Activated CD8-positive, alpha-beta T cell treated with anti-CD3 and anti-CD28 coated beads, Interleukin-2, amount 10 ng/mL, durations not matched to agents 7 days and 5 days (primary cell): ENCODE results near the gene APBB2. TPM values are rescaled to one million over a fixed set of nuclear protein-coding genes. Genes with fewer than 3 reads are reported as not detected.
"Not testable (repeated sequence)": the region's sequence is repeated elsewhere in the genome, so short reads cannot be mapped to it uniquely, and the experiment has no call there.

Experiments used
- ATAC-seq: fragments of 150-1000 bp; cut with Tn5 transposase; one replicate; pipeline ENCODE4 v1.10.0; 2021; ENCODE audit warnings: moderate library complexity
- CTCF ChIA-PET: fragments of 350-600 bp; sonication (Branson Sonifier 250); formaldehyde crosslinking; loops from one replicate; lab custom pipeline; 2021; ENCODE audit warnings: antibody characterized with exemption; lab: Charles Lee
- POLR2A ChIA-PET: fragments of 350-600 bp; sonication (Branson Sonifier 250); formaldehyde crosslinking; loops from one replicate; lab custom pipeline; 2021; ENCODE audit warnings: antibody characterized with exemption; lab: Charles Lee
- DNase-seq: peaks from one replicate; pipeline ENCODE4 v3.0.0-alpha.2; 2020
- H3K27ac Mint-ChIP-seq: one replicate; pipeline ENCODE4 v1.8.0; 2021; ENCODE audit warnings: mild to moderate bottlenecking, mixed read lengths
- H3K27me3 Mint-ChIP-seq: one replicate; pipeline ENCODE4 v1.8.0; 2021; ENCODE audit warnings: low read depth, mixed read lengths
- H3K36me3 Mint-ChIP-seq: one replicate; pipeline ENCODE4 v1.8.0; 2021; ENCODE audit warnings: low read depth, mixed read lengths
- H3K4me1 Mint-ChIP-seq: one replicate; pipeline ENCODE4 v1.8.0; 2021; ENCODE audit warnings: low read depth, mixed read lengths
- H3K4me3 Mint-ChIP-seq: one replicate; pipeline ENCODE4 v1.8.0; 2021; ENCODE audit warnings: mild to moderate bottlenecking, mixed read lengths
- H3K9me3 Mint-ChIP-seq: one replicate; pipeline ENCODE4 v1.8.0; 2022; ENCODE audit warnings: mixed read lengths; ENCODE audit not compliant: insufficient read depth
- total RNA-seq, 2 experiments: library from RNA; stranded (reverse); gene quantifications; one replicate each; pipeline ENCODE4 v1.2.3, GENCODE V29; 2021

Gene APBB2
- total RNA-seq, 2 experiments from 2014 or later: 0.53 to 0.57 TPM

GRCh38 chr4:40909363-40909876 is 304.9 kb downstream of the APBB2 start:
- DNase-seq: peak; percentile 28
- H3K36me3 Mint-ChIP-seq: no peaks in the 10 kb centered on the region
- no peaks in the 10 kb centered on the region for H3K9me3 Mint-ChIP-seq
- POLR2A ChIA-PET: no interaction called here
- H3K4me1 Mint-ChIP-seq: peaks cover 14% of the 10 kb centered on the region
- no peak overlapping the region for H3K27ac Mint-ChIP-seq
- CTCF ChIA-PET: interaction anchor here (0.5 to 9.5 kb wide), 8 partner anchors 9 to 309 kb away, joined by 3 to 110 read pairs (median 6); no protein-coding TSS in a partner anchor
- no peak overlapping the region for H3K4me3 Mint-ChIP-seq
- no peaks in the 10 kb centered on the region for H3K27me3 Mint-ChIP-seq
- ATAC-seq: peak; percentile 20

- Mint-ChIP-seq H3K27me3 (no peaks in the 10 kb centered on the region), H3K4me1 (peaks cover 14% of the 10 kb centered on the region), H3K27ac (no peak overlapping the region), H3K4me3 (no peak overlapping the region), H3K9me3 (no peaks in the 10 kb centered on the region), H3K36me3 (no peaks in the 10 kb centered on the region)
- CTCF ChIA-PET: interaction anchor here (0.5 to 9.5 kb wide), 10 partner anchors 9 to 309 kb away, joined by 3 to 110 read pairs (median 4); no protein-coding TSS in a partner anchor
- POLR2A ChIA-PET: no interaction called here
- ATAC-seq (peak; percentile 87), DNase-seq (peak; percentile 81)
Measured at GRCh38 chr4:40908702-40909362, 305.5 kb downstream of the APBB2 start.

GRCh38 chr4:40908297-40908696 is 306.0 kb downstream of the APBB2 start:
- Mint-ChIP-seq H3K27me3 (no peaks in the 10 kb centered on the region), H3K36me3 (no peaks in the 10 kb centered on the region), H3K4me1 (peaks cover 14% of the 10 kb centered on the region), H3K9me3 (no peaks in the 10 kb centered on the region), H3K4me3 (no peak overlapping the region), H3K27ac (no peak overlapping the region)
- DNase-seq (no peak), ATAC-seq (no peak)
- POLR2A ChIA-PET: no interaction called here
- CTCF ChIA-PET: interaction anchor here (1.0 to 9.5 kb wide), 9 partner anchors 8 to 310 kb away, joined by 3 to 110 read pairs (median 5); no protein-coding TSS in a partner anchor

GRCh38 chr4:40905414-40905813 is 308.9 kb downstream of the APBB2 start:
- Mint-ChIP-seq H3K9me3 (no peaks in the 10 kb centered on the region), H3K27me3 (no peaks in the 10 kb centered on the region), H3K4me3 (no peak overlapping the region), H3K36me3 (no peaks in the 10 kb centered on the region), H3K4me1 (peaks cover 14% of the 10 kb centered on the region), H3K27ac (no peak overlapping the region)
- ChIA-PET POLR2A (no interaction called here), CTCF (interaction anchor here (4.4 to 9.5 kb wide), 2 partner anchors 8 to 20 kb away, joined by 29 to 110 read pairs; no protein-coding TSS in a partner anchor)
- no peak for ATAC-seq
- no peak for DNase-seq

GRCh38 chr4:40900531-40900930 is 313.8 kb downstream of the APBB2 start:
- H3K27ac Mint-ChIP-seq, POLR2A ChIA-PET, ATAC-seq, DNase-seq, H3K36me3 Mint-ChIP-seq, H3K4me1 Mint-ChIP-seq, H3K4me3 Mint-ChIP-seq, H3K27me3 Mint-ChIP-seq, H3K9me3 Mint-ChIP-seq: not testable (repeated sequence)
- CTCF ChIA-PET: interaction anchor here (1.1 to 4.3 kb wide), 4 partner anchors 8 to 60 kb away, joined by 3 to 23 read pairs (median 6); no protein-coding TSS in a partner anchor

- H3K36me3 Mint-ChIP-seq: no peaks in the 10 kb centered on the region
- no peaks in the 10 kb centered on the region for H3K9me3 Mint-ChIP-seq
- ATAC-seq: peak; percentile 76
- H3K27ac Mint-ChIP-seq: peak overlapping the region; percentile 54
- H3K27me3 Mint-ChIP-seq: peaks cover 2% of the 10 kb centered on the region
- peak; percentile 70 for DNase-seq
- H3K4me3 Mint-ChIP-seq: peak overlapping the region; percentile 58
- H3K4me1 Mint-ChIP-seq: peaks cover 9% of the 10 kb centered on the region
- POLR2A ChIA-PET: no interaction called here
- CTCF ChIA-PET: interaction anchor here (0.6 to 3.1 kb wide), 31 partner anchors 8 to 321 kb away, joined by 3 to 29 read pairs (median 5); no protein-coding TSS in a partner anchor
Measured at GRCh38 chr4:40897557-40898203, 316.7 kb downstream of the APBB2 start.

- ChIA-PET CTCF (interaction anchor here (2.3 to 2.8 kb wide), 2 partner anchors 34 to 50 kb away, joined by 6 to 13 read pairs; no protein-coding TSS in a partner anchor), POLR2A (no interaction called here)
- DNase-seq (peak; percentile 44), ATAC-seq (peak; percentile 47)
- Mint-ChIP-seq H3K36me3 (no peaks in the 10 kb centered on the region), H3K4me1 (peaks cover 19% of the 10 kb centered on the region), H3K4me3 (no peak overlapping the region), H3K27me3 (peaks cover 4% of the 10 kb centered on the region), H3K9me3 (no peaks in the 10 kb centered on the region), H3K27ac (peak overlapping the region; percentile 3)
Measured at GRCh38 chr4:40890764-40891163, 323.6 kb downstream of the APBB2 start.

GRCh38 chr4:40890199-40890598 is 324.1 kb downstream of the APBB2 start:
- ATAC-seq: no peak
- no peaks in the 10 kb centered on the region for H3K36me3 Mint-ChIP-seq
- H3K4me1 Mint-ChIP-seq: peaks cover 19% of the 10 kb centered on the region
- H3K27me3 Mint-ChIP-seq: peaks cover 4% of the 10 kb centered on the region
- H3K4me3 Mint-ChIP-seq: no peak overlapping the region
- ChIA-PET POLR2A (no interaction called here), CTCF (interaction anchor here (2.3 kb wide), 1 partner anchor 34 kb away, joined by 6 read pairs; no protein-coding TSS in a partner anchor)
- no peak for DNase-seq
- H3K27ac Mint-ChIP-seq: no peak overlapping the region
- H3K9me3 Mint-ChIP-seq: no peaks in the 10 kb centered on the region

- ChIA-PET CTCF (interaction anchor here (0.7 to 1.8 kb wide), 2 partner anchors 8 kb away, joined by 3 to 17 read pairs; no protein-coding TSS in a partner anchor), POLR2A (no interaction called here)
- Mint-ChIP-seq H3K27ac (no peak overlapping the region), H3K27me3 (peaks cover 11% of the 10 kb centered on the region), H3K4me1 (peaks cover 19% of the 10 kb centered on the region), H3K4me3 (no peak overlapping the region), H3K9me3 (no peaks in the 10 kb centered on the region), H3K36me3 (no peaks in the 10 kb centered on the region)
- DNase-seq (no peak), ATAC-seq (no peak)
Measured at GRCh38 chr4:40888933-40889332, 325.4 kb downstream of the APBB2 start.

- Mint-ChIP-seq H3K4me3 (no peak overlapping the region), H3K27me3 (peaks cover 14% of the 10 kb centered on the region), H3K4me1 (peaks cover 19% of the 10 kb centered on the region), H3K27ac (no peak overlapping the region), H3K36me3 (no peaks in the 10 kb centered on the region), H3K9me3 (no peaks in the 10 kb centered on the region)
- ChIA-PET POLR2A (interaction anchor here (0.6 kb wide), 1 partner anchor 1455 kb away, joined by 3 read pairs; no protein-coding TSS in a partner anchor), CTCF (interaction anchor here (0.8 to 1.8 kb wide), 2 partner anchors 9 to 47 kb away, joined by 4 to 17 read pairs; no protein-coding TSS in a partner anchor)
- DNase-seq (no peak), ATAC-seq (no peak)
Measured at GRCh38 chr4:40887764-40888131, 326.6 kb downstream of the APBB2 start.

GRCh38 chr4:40886931-40887763 is 327.2 kb downstream of the APBB2 start:
- Mint-ChIP-seq H3K27ac (no peak overlapping the region), H3K4me3 (no peak overlapping the region), H3K4me1 (peaks cover 19% of the 10 kb centered on the region), H3K9me3 (no peaks in the 10 kb centered on the region), H3K36me3 (no peaks in the 10 kb centered on the region), H3K27me3 (peaks cover 18% of the 10 kb centered on the region)
- POLR2A ChIA-PET: no interaction called here
- ATAC-seq (no peak), DNase-seq (no peak)
- CTCF ChIA-PET: interaction anchor here (0.8 to 1.8 kb wide), 2 partner anchors 10 to 46 kb away, joined by 4 to 17 read pairs; no protein-coding TSS in a partner anchor
